Measurements from ENCODE around the gene ETV2.
A peak's percentile ranks its signal among the peaks of the same experiment; 100 is the strongest.
"Not testable (repeated sequence)": the region's sequence is repeated elsewhere in the genome, so short reads cannot be mapped to it uniquely, and the experiment has no call there.

ETV2 gene

GRCh38 chr19:35628565-35629331, 12.8 kb upstream of the ETV2 start, which contains the start of gene RBM42:
Gene RBM42 (plus strand): TSS chr19:35629036. CDS start chr19:35629154, 118 bp downstream.
- DNase-seq, result peak; percentile 96

GRCh38 chr19:35629332-35629633, 12.3 kb upstream of the ETV2 start:
- DNase-seq, result no peak

DNA sequence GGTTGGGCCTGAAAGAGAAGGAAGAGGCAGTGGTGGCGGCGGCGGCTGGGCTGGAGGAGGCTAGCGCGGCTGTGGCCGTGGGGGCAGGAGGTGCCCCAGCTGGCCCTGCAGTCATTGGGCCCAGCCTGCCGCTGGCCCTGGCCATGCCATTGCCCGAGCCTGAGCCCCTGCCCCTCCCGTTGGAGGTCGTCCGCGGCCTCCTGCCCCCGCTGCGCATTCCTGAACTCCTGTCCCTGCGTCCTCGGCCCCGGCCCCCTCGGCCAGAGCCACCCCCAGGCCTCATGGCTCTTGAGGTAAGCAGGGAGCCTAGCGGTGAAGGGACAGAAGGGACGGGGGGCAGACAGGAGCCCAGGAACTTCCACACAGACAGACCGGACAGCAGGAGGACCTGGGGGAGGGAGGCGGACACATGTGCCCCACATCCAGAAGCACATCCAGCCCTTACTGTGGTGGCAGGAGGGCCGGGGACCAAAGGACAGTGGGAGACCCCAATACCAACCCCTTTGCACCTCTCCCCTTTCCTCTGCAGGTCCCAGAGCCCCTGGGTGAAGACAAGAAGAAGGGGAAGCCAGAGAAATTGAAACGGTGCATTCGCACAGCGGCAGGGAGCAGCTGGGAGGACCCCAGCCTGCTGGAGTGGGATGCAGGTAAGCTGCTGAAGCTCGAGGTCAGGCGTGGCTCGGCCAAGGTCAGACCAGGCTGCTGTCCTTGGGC, 7.7 kb upstream of the ETV2 start:
- no peak for DNase-seq

DNA sequence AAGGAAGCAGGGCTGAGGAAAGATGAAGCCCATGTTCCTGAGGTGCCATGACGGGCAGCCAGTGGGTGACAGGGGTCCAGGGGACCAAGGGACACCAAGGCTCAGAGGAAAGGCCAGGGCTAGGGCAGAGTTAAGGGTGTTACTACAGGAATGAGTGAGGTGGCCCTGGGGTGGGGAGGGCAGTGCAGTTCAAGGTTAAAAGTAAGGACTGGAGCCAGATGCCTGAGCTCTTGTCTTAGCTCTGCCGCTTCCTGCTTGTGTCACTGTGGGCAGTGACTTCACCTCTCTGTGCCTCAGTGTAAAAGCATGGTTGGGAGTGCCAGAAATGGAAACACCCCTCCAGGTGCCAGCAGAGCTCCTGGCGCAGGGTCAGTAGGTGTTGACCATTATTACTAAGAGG, 4.9 kb upstream of the ETV2 start:
- DNase-seq, result no peak

DNA sequence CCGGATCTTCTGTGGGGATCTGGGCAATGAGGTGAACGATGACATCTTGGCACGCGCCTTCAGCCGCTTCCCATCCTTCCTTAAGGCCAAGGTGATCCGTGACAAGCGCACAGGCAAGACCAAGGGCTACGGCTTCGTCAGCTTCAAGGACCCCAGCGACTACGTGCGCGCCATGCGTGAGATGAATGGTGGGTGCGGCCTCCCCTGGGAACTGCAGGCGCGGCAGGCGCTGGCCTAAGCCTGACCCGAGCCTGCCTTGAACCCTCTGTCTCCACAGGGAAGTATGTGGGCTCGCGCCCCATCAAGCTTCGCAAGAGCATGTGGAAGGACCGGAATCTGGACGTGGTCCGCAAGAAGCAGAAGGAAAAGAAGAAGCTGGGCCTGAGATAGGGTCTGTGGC, 4.4 kb upstream of the ETV2 start:
- no peak for DNase-seq

DNA sequence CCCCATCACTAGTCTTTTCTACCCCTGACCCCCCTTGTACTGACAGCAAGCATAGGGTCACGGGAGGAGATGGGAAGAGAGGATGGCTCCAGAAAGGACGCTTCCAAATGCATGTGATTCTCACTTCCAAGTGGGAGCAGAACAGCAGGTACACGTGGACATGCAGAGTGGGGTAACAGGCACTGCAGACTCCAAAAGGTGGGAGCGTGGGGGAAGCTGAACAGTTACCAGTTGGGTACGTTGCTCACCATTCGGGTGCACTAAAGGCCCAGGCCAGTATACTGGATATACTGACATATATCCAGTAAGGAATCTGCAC, 2.3 kb upstream of the ETV2 start:
- DNase-seq, result no peak

- no peak for DNase-seq
Observed at GRCh38 chr19:35639863-35640262, 1.7 kb upstream of the ETV2 start.

- DNase-seq, result no peak
Observed at GRCh38 chr19:35642312-35642711, 767 bp downstream of the ETV2 start.

GRCh38 chr19:35642798-35643254, 1.3 kb downstream of the ETV2 start:
- DNase-seq, result no peak

DNA sequence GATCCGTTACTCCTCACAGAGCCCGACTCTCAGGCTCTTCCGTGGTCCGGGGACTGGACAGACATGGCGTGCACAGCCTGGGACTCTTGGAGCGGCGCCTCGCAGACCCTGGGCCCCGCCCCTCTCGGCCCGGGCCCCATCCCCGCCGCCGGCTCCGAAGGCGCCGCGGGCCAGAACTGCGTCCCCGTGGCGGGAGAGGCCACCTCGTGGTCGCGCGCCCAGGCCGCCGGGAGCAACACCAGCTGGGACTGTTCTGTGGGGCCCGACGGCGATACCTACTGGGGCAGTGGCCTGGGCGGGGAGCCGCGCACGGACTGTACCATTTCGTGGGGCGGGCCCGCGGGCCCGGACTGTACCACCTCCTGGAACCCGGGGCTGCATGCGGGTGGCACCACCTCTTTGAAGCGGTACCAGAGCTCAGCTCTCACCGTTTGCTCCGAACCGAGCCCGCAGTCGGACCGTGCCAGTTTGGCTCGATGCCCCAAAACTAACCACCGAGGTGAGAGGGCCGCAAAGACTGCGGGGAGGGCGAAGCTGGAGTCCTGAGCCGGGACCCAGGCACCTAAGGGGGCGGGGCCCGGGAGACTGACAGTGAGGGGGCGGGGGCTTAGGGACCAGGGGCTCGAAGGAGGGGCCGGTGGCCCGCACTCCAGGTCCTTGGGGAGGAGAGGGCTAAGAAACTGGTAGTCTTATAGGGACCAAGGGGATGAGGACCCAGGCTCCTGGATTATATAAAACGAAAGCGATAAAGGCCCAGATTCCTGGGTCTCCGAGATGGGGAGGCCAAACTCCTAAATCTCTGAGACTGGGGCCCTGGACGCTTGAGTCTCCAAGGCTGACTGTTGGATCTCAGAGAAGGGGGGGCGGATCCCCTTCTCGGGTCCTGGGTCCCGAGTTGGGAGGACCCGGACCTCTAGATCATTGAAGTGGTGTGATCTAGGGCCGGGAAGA, 2.0 kb downstream of the ETV2 start:
- peak; percentile 39 for DNase-seq

DNA sequence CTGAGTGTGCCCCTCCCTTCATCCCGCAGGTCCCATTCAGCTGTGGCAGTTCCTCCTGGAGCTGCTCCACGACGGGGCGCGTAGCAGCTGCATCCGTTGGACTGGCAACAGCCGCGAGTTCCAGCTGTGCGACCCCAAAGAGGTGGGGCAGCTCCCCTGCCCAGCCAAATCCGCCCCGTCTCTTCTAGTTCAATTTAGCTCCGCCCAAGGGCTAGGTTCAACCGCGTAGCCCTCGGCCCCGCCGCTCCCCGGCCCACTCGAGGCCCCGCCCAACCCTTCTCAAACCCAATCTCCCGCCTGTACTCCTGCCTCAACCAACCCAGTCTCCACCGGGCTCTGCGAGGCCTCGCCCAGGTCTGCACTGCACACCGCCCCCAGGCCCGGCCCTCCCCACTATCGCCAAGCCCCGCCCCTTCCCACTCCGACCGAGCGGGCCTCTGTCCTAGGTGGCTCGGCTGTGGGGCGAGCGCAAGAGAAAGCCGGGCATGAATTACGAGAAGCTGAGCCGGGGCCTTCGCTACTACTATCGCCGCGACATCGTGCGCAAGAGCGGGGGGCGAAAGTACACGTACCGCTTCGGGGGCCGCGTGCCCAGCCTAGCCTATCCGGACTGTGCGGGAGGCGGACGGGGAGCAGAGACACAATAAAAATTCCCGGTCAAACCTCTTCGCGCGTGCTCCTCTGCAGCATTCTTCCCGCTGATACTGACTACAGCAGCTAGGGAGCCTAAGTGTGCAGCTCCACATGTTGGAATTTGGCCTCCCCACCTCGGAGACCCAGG, 2.9 kb downstream of the ETV2 start:
- DNase-seq, result peak; percentile 43

GRCh38 chr19:35644987-35645679, 3.6 kb downstream of the ETV2 start:
- DNase-seq, result peak; percentile 21

GRCh38 chr19:35645680-35646511, 4.4 kb downstream of the ETV2 start:
- DNase-seq, result no peak

DNA sequence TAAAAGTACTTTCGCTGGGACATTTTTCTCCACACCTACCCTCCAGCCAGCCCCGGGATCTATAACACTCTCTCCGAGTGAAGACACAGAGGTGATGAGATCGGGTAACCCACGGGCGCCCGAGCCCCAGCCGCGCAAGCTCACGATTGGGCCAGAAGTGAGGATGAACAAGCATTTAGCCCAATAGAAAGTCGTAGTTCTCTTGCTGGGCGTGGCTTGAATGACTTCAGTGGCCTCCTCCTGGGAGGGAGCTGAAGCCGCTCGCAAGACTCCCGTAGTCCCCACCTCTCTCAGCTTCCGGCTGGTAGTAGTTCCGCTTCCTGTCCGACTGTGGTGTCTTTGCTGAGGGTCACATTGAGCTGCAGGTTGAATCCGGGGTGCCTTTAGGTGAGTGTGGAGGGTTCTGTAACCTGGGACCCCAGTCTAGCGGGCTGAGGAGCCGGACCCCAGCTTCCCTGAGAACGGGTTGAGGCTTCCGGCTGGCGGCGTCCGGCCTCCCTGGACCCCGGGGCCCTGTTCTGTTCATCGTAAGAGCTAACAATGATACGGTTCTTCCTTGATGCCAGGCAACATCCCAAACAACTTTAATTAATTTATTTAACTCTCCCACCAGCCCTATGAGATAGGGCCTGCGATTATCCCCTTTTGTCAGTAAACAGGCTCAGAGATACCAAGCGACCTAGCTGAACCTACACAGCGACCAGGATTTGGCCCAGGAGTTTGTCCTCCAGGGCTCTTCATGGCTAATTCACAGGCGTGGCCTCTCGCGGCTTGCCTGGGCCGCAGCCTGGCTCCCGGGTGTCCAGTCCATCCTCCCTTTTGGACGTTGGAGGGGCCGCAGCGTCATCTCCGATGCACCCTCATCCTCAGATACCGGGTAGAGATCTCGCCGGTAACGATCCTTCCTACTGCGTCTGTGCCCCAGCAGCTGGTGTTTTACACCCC, 6.7 kb downstream of the ETV2 start, which contains the start of gene COX6B1:
COX6B1 (plus strand) TSS at position 307 of the 945 bp plus-strand sequence. CDS start 2,921 bp downstream, outside the sequence.
- peak; percentile 99 for DNase-seq

DNA sequence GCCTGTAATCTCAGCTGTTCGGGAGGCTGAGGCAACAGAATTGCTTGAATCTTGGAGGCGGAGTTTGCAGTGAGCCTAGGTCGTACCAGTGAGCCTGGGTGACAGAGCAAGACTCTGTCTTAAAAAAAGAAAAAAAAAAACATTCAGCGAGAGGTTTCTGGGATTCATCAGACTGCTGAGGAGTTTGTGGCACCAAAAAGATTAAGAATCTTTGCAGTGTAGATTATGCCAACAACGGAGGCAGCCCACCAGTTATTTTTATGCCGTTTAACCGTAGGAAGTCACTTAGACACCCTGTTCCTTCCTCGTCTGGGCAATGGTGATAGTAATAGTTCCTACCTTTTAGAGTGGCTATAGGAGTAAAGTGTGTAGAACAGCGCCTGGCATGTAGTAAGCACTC, 9.0 kb downstream of the ETV2 start:
- no peak for DNase-seq

DNA sequence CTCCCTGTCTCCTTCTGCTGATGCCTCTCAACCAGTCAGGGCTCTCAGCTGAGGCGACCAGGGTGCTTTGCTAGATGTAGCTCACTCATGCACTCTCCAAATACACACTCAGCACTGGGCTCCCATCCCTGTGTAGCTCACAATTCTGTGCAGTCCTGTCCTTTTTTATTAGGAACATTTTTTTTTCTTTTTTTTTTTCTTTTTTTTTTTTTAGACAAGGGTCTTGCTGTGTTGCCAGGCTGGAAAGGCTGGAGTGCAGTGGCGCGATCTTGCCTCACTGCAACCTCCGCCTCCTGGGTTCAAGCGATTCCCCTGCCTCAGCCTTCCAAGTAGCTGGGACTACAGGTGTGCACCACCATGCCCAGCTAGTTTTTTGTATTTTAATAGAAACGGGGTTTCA, 13.3 kb downstream of the ETV2 start:
- DNase-seq, result not testable (repeated sequence)

DNA sequence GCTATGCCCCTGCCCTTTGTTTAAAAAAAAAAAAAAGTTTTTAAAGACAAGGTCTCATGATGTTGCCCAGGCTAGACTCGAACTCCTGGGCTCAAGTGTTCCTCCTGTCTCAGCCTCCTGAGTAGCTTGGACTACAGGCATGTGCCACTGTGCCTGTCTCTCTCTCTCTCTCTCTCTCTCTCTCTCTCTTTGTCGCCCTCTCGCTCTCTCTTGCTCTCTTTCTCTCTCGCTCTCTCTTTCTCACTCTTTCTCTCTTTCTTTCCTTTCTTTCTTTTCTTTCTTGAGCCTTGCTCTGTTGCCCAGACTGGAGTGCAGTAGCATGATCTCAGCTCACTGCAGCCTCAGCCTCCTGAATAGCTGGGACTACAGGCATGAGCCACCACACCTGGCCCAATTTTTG, 14.1 kb downstream of the ETV2 start:
- DNase-seq, result no peak

- DNase-seq, result no peak
Observed at GRCh38 chr19:35656700-35657099, 15.2 kb downstream of the ETV2 start.

DNA sequence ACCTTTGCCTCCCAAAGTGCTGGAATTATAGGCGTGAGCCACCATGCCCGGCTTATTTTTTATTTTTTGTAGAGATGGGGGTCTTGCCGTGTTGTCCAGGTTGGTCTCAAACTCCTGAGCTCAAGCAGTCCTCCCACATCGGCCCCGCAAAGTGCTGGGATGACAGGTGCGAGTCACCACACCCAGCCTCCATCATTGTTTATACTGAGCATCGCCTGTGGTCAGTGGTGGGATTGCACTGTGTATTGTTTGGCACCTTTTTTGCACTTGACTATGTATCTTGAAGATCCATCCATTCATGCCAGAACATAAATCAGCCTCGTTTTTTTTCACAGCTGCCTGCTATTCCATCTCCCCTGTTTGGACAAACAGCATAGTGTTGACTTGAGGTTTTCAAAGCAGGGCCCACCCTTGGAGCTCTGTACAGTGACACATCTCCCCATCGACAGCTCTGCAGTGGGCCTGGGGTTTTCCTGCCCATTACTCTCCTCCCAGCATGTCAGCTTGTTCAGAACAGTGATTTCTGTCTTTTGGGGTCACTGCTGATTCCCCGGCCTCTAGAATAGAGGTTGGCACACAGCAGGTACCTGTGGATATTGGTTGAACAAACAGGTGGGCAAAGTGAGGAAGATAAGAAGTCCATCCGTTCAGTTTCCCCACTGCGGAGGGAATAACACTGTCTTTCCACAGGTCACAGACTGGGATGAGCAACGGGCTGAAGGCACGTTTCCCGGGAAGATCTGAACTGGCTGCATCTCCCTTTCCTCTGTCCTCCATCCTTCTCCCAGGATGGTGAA, 16.6 kb downstream of the ETV2 start:
- DNase-seq, result no peak
